ENCODE measurements around the gene ALOX5. TPM values are rescaled to one million over a fixed set of nuclear protein-coding genes. Genes with fewer than 3 reads are reported as not detected.

Gene ALOX5
- total RNA-seq, 6 donors from 2014 or later, result 113 to 686 (median 280) TPM

DNA sequence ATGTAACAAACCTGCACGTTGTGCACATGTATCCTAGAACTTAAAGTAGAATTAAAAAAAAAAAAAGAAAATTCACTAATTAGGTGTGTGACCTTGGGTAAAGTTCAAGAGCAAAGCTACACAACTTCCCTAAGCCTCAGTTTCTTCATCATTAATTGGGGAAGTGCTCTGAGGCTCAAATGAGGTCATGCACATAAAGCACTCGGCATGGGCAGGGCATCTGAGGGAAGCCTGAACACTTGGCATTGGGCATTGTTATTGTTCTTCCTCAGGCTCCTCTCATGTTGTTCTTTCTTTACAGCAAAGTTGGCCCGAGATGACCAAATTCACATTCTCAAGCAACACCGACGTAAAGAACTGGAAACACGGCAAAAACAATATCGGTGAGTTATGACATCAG is 21.5 kb downstream of the ALOX5 start:
- WGBS, 2 donors, result 92 to 96% methylated on average over 7 of the region's 7 CpGs
- Histone ChIP-seq H3K9me3 (no peaks in the 10 kb centered on the region), H3K27ac (no peak overlapping the region), H3K4me1 (no peaks in the 10 kb centered on the region), H3K27me3 (no peaks in the 10 kb centered on the region), H3K4me3 (no peak overlapping the region), H3K36me3 (no peaks in the 10 kb centered on the region)
- DNase-seq (no peak), ATAC-seq (ENCODE audit: low FRiP score in 2 of 2) (peak in 1 of 2 donors; percentile 66)
- no peak for TF ChIP-seq POLR2A (IDR thresholded peaks at IDR 0.05)

DNA sequence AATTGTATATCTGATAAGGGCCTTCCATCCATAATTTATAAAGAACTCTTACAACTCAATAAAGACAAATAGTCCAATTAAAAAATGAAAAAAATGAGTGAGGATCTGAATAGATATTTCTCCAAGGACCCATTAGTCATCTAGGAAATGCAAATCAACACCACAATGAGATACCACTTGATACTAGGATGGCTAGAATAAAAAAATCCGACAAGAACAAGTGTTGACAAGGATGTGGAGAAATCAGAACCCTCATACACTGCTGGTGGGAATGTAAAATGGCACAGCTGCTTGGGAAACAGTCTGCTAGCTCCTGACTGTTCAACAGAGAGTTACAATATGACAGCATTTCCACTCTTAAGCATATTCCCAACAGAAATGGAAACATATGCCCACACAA is 24.6 kb downstream of the ALOX5 start:
- Histone ChIP-seq H3K9me3 (no peaks in the 10 kb centered on the region), H3K4me1 (no peaks in the 10 kb centered on the region), H3K4me3 (no peak overlapping the region), H3K36me3 (no peaks in the 10 kb centered on the region), H3K27me3 (no peaks in the 10 kb centered on the region), H3K27ac (no peak overlapping the region)
- ATAC-seq (ENCODE audit: low FRiP score in 2 of 2), result no peak
- TF ChIP-seq EP300 (IDR thresholded peaks at IDR 0.05) (no peak), POLR2A (IDR thresholded peaks at IDR 0.05) (no peak), POLR2AphosphoS5 (IDR thresholded peaks at IDR 0.05) (no peak)
- TF ChIP-seq, protein P1, sequence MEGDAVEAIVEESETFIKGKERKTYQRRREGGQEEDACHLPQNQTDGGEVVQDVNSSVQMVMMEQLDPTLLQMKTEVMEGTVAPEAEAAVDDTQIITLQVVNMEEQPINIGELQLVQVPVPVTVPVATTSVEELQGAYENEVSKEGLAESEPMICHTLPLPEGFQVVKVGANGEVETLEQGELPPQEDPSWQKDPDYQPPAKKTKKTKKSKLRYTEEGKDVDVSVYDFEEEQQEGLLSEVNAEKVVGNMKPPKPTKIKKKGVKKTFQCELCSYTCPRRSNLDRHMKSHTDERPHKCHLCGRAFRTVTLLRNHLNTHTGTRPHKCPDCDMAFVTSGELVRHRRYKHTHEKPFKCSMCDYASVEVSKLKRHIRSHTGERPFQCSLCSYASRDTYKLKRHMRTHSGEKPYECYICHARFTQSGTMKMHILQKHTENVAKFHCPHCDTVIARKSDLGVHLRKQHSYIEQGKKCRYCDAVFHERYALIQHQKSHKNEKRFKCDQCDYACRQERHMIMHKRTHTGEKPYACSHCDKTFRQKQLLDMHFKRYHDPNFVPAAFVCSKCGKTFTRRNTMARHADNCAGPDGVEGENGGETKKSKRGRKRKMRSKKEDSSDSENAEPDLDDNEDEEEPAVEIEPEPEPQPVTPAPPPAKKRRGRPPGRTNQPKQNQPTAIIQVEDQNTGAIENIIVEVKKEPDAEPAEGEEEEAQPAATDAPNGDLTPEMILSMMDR (IDR thresholded peaks at IDR 0.05), result no peak
- DNase-seq, result no peak
- WGBS, 2 donors, result 60 to 63% methylated on average over 1 of the region's 1 CpG

DNA sequence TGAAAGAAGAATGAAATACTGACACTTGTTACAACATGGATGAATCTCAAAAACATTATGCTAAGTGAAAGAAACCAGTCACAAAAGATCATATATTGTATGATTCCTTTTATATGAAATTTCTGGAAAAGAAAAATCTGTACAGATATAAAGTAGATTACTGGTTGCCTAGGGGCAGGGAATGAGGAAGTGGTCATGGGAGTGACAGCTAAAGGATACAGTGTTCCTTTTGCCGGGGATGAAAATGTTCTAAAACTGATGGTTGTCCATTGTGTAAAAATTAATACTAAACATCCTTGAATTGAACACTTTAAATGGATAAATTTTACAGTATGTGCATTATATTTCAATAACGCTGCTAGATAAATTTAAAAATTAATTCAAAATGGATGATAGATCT is 25.1 kb downstream of the ALOX5 start:
- Histone ChIP-seq H3K27ac (no peak overlapping the region), H3K4me1 (no peaks in the 10 kb centered on the region), H3K36me3 (no peaks in the 10 kb centered on the region), H3K27me3 (no peaks in the 10 kb centered on the region), H3K4me3 (no peak overlapping the region), H3K9me3 (no peaks in the 10 kb centered on the region)
- DNase-seq (no peak), ATAC-seq (ENCODE audit: low FRiP score in 2 of 2) (no peak)
- WGBS, 2 donors, result 63 to 76% methylated on average over 2 of the region's 2 CpGs
- TF ChIP-seq POLR2A (IDR thresholded peaks at IDR 0.05), result no peak
- TF ChIP-seq, protein P1 (IDR thresholded peaks at IDR 0.05), result no peak
- TF ChIP-seq EP300 (IDR thresholded peaks at IDR 0.05), result no peak
- TF ChIP-seq POLR2AphosphoS5 (IDR thresholded peaks at IDR 0.05), result no peak

DNA sequence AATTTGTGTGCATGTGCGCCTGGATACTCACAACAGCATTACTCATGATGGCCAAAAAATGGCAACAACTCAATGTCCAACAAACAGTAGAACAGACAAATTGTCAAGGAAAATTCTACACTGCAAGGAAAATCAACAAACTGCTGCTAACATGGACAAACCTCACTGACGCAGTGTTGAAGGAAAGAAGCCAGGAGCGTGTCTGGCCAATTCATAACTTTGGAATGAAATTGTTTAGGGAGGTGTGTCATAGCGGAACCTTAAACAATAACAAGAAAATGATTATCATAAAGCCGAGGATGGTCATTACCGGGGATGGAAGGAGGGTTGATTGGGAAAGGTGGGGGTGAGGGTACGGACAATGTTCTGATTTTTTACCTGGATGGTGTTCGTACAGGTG is 29.1 kb downstream of the ALOX5 start:
- DNase-seq (no peak), ATAC-seq (ENCODE audit: low FRiP score in 2 of 2) (no peak)
- Histone ChIP-seq H3K4me1 (no peaks in the 10 kb centered on the region), H3K36me3 (no peaks in the 10 kb centered on the region), H3K27ac (peak overlapping the region in 1 of 4 donors; percentile 12), H3K27me3 (no peaks in the 10 kb centered on the region), H3K9me3 (no peaks in the 10 kb centered on the region), H3K4me3 (no peak overlapping the region)
- TF ChIP-seq POLR2A (IDR thresholded peaks at IDR 0.05) (no peak), POLR2AphosphoS5 (IDR thresholded peaks at IDR 0.05) (no peak), EP300 (IDR thresholded peaks at IDR 0.05) (no peak)
- TF ChIP-seq, protein P1 (IDR thresholded peaks at IDR 0.05), result no peak
- WGBS, 2 donors, result 83 to 86% methylated on average over 8 of the region's 8 CpGs

DNA sequence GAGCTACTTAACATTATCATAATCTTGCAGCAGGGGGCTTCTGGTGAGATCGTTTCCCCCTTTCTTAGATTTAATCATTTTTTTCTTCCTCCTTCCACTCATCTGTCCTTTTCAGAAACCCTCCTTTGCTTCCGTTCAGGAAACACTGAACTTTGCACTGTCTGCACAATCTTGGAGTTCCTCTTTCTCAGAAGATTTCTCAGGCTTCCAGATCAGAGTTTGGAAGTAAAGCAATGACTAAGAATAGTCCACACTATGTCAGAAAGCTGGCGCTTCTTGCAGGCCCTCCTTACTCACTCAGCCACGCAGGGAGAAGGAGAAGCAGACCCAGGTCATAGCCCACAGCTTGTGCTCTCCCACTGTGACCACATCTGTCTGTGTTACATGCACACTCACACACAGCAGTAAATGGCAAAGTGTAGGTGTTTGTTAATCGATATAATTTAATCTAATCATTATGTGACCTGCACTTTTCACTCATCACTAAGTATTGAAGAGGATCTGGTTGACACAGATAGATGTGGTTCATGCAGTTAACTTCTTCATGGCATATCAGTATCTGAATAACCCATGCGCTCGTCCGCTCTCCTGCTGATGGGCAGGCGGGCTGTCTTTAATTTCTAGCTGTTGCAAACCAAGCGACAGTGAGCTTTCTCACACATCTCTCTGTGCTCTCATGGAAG is 30.2 kb downstream of the ALOX5 start:
- H3K4me1 ChIP-seq, result no peaks in the 10 kb centered on the region

More for the DNA sequence above, 30.2 kb downstream of the ALOX5 start:
- H3K4me3 ChIP-seq, result no peak overlapping the region
- DNase-seq (peak in 1 of 2 donors; percentile 61), ATAC-seq (ENCODE audit: low FRiP score in 2 of 2) (peak; percentile 84 to 93)
- no peaks in the 10 kb centered on the region for H3K9me3 ChIP-seq
- peak overlapping the region in 3 of 4 donors; percentile 16 to 67 (median 26) for H3K27ac ChIP-seq
- no peak for TF ChIP-seq EP300 (IDR thresholded peaks at IDR 0.05)
- peak in 1 of 4 donors; percentile 40 for TF ChIP-seq POLR2A (IDR thresholded peaks at IDR 0.05)
- TF ChIP-seq POLR2AphosphoS5 (IDR thresholded peaks at IDR 0.05), result peak in 1 of 2 donors; percentile 36
- TF ChIP-seq, protein P1 (IDR thresholded peaks at IDR 0.05), result no peak
- H3K27me3 ChIP-seq, result no peaks in the 10 kb centered on the region
- 67 to 70% methylated on average over 9 to 10 of the region's 10 CpGs for whole genome bisulfite sequencing, 2 donors
- no peaks in the 10 kb centered on the region for H3K36me3 ChIP-seq

Data from upper lobe of left lung (tissue), 6 donors.